Gastrocnemius medialis (tissue), 4 donors: ENCODE measurements around the gene COL28A1.

Source experiments
- POLR2A ChIP-seq, 2 donors: fragments of 450-650 bp; IDR thresholded peaks; one replicate each; pipeline ENCODE4 v1.6.1; 2017; ENCODE audit warnings: antibody characterized with exemption in 2 of 2, mild to moderate bottlenecking in 2 of 2, moderate library complexity in 2 of 2
- TF ChIP-seq, protein P1 (sequence below), 5 experiments: fragments of 450-650 bp in 3 of 5; fragments of 200-600 bp in 2 of 5; sonication (generic) in 2 of 5; IDR thresholded peaks in 4 of 5; conservative IDR thresholded peaks in 1 of 5; 1 replicate in 4 of 5; 2 replicates in 1 of 5; pipeline ENCODE4 v1.5.1; 2016 to 2019; ENCODE audit warnings: antibody characterized with exemption in 5 of 5, mild to moderate bottlenecking in 3 of 5, moderate library complexity in 3 of 5

DNA sequence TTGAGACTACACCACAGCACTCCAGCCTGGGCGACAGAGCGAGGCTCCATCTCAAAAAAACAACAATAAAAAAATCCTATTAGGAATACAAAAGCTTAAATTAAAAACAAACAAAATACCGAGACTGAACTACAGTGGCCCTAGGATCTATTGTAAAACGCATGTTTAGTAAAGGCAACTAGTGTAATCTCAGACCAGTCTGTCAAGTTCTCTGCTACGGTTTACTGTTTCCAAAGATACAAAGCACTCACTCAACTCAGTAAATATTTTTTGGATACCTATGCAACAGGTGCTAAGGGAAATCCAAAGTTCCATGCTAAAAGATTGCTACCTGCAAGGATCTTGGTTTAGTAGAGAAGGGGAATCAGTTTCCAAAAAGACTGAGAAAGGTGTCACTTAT is 27.6 kb upstream of the COL28A1 start:
- TF ChIP-seq, protein P1, sequence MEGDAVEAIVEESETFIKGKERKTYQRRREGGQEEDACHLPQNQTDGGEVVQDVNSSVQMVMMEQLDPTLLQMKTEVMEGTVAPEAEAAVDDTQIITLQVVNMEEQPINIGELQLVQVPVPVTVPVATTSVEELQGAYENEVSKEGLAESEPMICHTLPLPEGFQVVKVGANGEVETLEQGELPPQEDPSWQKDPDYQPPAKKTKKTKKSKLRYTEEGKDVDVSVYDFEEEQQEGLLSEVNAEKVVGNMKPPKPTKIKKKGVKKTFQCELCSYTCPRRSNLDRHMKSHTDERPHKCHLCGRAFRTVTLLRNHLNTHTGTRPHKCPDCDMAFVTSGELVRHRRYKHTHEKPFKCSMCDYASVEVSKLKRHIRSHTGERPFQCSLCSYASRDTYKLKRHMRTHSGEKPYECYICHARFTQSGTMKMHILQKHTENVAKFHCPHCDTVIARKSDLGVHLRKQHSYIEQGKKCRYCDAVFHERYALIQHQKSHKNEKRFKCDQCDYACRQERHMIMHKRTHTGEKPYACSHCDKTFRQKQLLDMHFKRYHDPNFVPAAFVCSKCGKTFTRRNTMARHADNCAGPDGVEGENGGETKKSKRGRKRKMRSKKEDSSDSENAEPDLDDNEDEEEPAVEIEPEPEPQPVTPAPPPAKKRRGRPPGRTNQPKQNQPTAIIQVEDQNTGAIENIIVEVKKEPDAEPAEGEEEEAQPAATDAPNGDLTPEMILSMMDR (IDR thresholded peaks at IDR 0.05 in 4 of 5, conservative IDR thresholded peaks at IDR 0.05 in 1 of 5) = no peak
- TF ChIP-seq POLR2A (IDR thresholded peaks at IDR 0.05) = no peak
